Breast epithelium (tissue), 3 donors: Measurements from ENCODE around the gene C4BPA.

Source experiments
- CTCF ChIP-seq, 3 donors: fragments of 450-650 bp; IDR thresholded peaks; one replicate each; pipeline ENCODE4 v1.5.1; 2016 to 2017; ENCODE audit warnings: antibody characterized with exemption in 3 of 3, mild to moderate bottlenecking in 3 of 3, moderate library complexity in 3 of 3
- POLR2A ChIP-seq: fragments of 450-650 bp; IDR thresholded peaks from one replicate; pipeline ENCODE4 v1.6.1; 2016; ENCODE audit warnings: antibody characterized with exemption, mild to moderate bottlenecking, moderate library complexity

GRCh38 chr1:207109004-207109403, 5.0 kb downstream of the C4BPA start:
- TF ChIP-seq CTCF (IDR thresholded peaks at IDR 0.05) (no peak), POLR2A (no peak)
